GM23338 (cell line): ENCODE measurements around the gene FAM53B. TPM values are rescaled to one million over a fixed set of nuclear protein-coding genes. Genes with fewer than 3 reads are reported as not detected.

Experiments used
- ATAC-seq: fragments of 200-7000 bp; cut with Tn5 transposase; 3 replicates; pipeline ENCODE4 v1.9.1; 2020
- DNase-seq: peaks from one replicate; pipeline ENCODE4 v3.0.0-alpha.2; 2015; ENCODE audit warnings: low spot score
- H2AFZ ChIP-seq: fragments of 200-600 bp; sonication (generic); 2 replicates; pipeline ENCODE4 v1.8.0; 2016; ENCODE audit warnings: antibody characterized with exemption, mild to moderate bottlenecking, moderate library complexity
- H3F3A ChIP-seq: fragments of 200-600 bp; sonication (generic); replicated peaks from 2 replicates; pipeline ENCODE4 v1.8.0; 2017; ENCODE audit warnings: antibody characterized with exemption, mixed run types, low read depth
- H3K27ac ChIP-seq: fragments of 200-600 bp; sonication (generic); 2 replicates; pipeline ENCODE4 v1.6.1; 2016; ENCODE audit warnings: low read depth
- H3K27me3 ChIP-seq: fragments of 200-600 bp; sonication (generic); 2 replicates; pipeline ENCODE4 v1.8.0; 2016; ENCODE audit warnings: mild to moderate bottlenecking, mixed run types, moderate library complexity; ENCODE audit not compliant: insufficient read depth
- H3K36me3 ChIP-seq: fragments of 200-600 bp; sonication (generic); 2 replicates; pipeline ENCODE4 v1.8.0; 2016; ENCODE audit warnings: mild to moderate bottlenecking; ENCODE audit not compliant: insufficient read depth
- H3K4me1 ChIP-seq: fragments of 200-600 bp; sonication (generic); 2 replicates; pipeline ENCODE4 v1.8.0; 2016; ENCODE audit warnings: mild to moderate bottlenecking, moderate library complexity; ENCODE audit not compliant: insufficient read depth
- H3K4me2 ChIP-seq: fragments of 200-600 bp; sonication (generic); 2 replicates; pipeline ENCODE4 v1.7.1; 2017; ENCODE audit warnings: mixed run types
- H3K4me3 ChIP-seq: fragments of 200-600 bp; sonication (generic); 2 replicates; pipeline ENCODE4 v1.6.1; 2016; ENCODE audit warnings: mixed run types
- H3K79me2 ChIP-seq: fragments of 200-600 bp; sonication (generic); replicated peaks from 2 replicates; pipeline ENCODE4 v1.8.0; 2017; ENCODE audit warnings: mild to moderate bottlenecking; ENCODE audit not compliant: insufficient read depth
- H3K9me2 ChIP-seq: fragments of 200-600 bp; sonication (generic); 2 replicates; pipeline ENCODE4 v1.8.0; 2017; ENCODE audit not compliant: insufficient read depth
- H4K20me1 ChIP-seq: fragments of 200-600 bp; sonication (generic); replicated peaks from 2 replicates; pipeline ENCODE4 v1.8.0; 2017; ENCODE audit warnings: mild to moderate bottlenecking; ENCODE audit not compliant: insufficient read depth
- H3K27ac Mint-ChIP-seq: 2 replicates; pipeline ENCODE4 v1.8.0; 2020; ENCODE audit warnings: inconsistent platforms, mild to moderate bottlenecking, moderate library complexity, mixed read lengths
- H3K27me3 Mint-ChIP-seq: 3 replicates; pipeline ENCODE4 v1.8.0; 2022; ENCODE audit warnings: low read depth, mild to moderate bottlenecking, moderate library complexity, mixed read lengths, inconsistent platforms; ENCODE audit not compliant: insufficient read depth, poor library complexity
- H3K36me3 Mint-ChIP-seq: 3 replicates; pipeline ENCODE4 v1.8.0; 2021; ENCODE audit warnings: low read depth, mild to moderate bottlenecking, inconsistent platforms, moderate library complexity, mixed read lengths
- H3K4me1 Mint-ChIP-seq: 3 replicates; pipeline ENCODE4 v1.8.0; 2020; ENCODE audit warnings: mild to moderate bottlenecking, inconsistent platforms, mixed read lengths
- H3K4me3 Mint-ChIP-seq: 3 replicates; pipeline ENCODE4 v1.8.0; 2021; ENCODE audit warnings: moderate library complexity, mild to moderate bottlenecking, inconsistent platforms, mixed read lengths
- H3K9me3 Mint-ChIP-seq: 3 replicates; pipeline ENCODE4 v1.8.0; 2020; ENCODE audit warnings: moderate library complexity, mild to moderate bottlenecking, inconsistent platforms, mixed read lengths
- EZH2 ChIP-seq: fragments of 200-600 bp; sonication (generic); IDR thresholded peaks from one replicate; pipeline ENCODE4 v1.8.0; 2017; ENCODE audit warnings: antibody characterized with exemption, mild to moderate bottlenecking, low read depth; ENCODE audit not compliant: unreplicated experiment
- JUNB ChIP-seq: IDR thresholded peaks from one replicate; pipeline ENCODE4 v1.6.1; 2016; ENCODE audit warnings: antibody characterized with exemption; ENCODE audit not compliant: unreplicated experiment
- NANOG ChIP-seq: IDR thresholded peaks from 2 replicates; pipeline ENCODE4 v1.6.1; 2016; ENCODE audit warnings: antibody characterized with exemption, borderline replicate concordance
- POLR2AphosphoS5 ChIP-seq: IDR thresholded peaks from 2 replicates; pipeline ENCODE4 v1.6.1; 2016; ENCODE audit warnings: antibody characterized with exemption, low read depth
- STAT1 ChIP-seq: IDR thresholded peaks from one replicate; pipeline ENCODE4 v1.6.1; 2016; ENCODE audit warnings: antibody characterized with exemption; ENCODE audit not compliant: unreplicated experiment
- ZNF331 ChIP-seq: fragments of 250-450 bp; sonication (Bioruptor Pico); IDR thresholded peaks from 2 replicates; pipeline ENCODE4 v1.5.0; 2020; ENCODE audit warnings: low read depth, mild to moderate bottlenecking, moderate library complexity
- polyA plus RNA-seq: library from polyadenylated mRNA; unstranded; fragments of >200 nt; fragmentation: Nextera tagmentation; extraction: Ambion mirVana; gene quantifications from 2 replicates; pipeline ENCODE4 v1.2.1, GENCODE V29; 2016
- total RNA-seq: library from RNA; depleted of rRNA; stranded (reverse); fragments of >200 nt; shearing (Covaris generic); gene quantifications from 2 replicates; pipeline ENCODE4 v1.2.3, GENCODE V29; 2014
- TF ChIP-seq, protein P1 (sequence below): fragments of 250-450 bp; sonication (Bioruptor Pico); IDR thresholded peaks from 2 replicates; pipeline ENCODE4 v1.5.0; 2020; ENCODE audit warnings: mild to moderate bottlenecking, moderate library complexity
- TF ChIP-seq, protein P2 (sequence below): IDR thresholded peaks from one replicate; pipeline ENCODE4 v1.6.1; 2018; ENCODE audit warnings: antibody characterized with exemption; ENCODE audit not compliant: unreplicated experiment

FAM53B gene
- total and polyA plus RNA-seq, 2 experiments from 2014 or later, result 3.0 to 20.3 TPM

DNA sequence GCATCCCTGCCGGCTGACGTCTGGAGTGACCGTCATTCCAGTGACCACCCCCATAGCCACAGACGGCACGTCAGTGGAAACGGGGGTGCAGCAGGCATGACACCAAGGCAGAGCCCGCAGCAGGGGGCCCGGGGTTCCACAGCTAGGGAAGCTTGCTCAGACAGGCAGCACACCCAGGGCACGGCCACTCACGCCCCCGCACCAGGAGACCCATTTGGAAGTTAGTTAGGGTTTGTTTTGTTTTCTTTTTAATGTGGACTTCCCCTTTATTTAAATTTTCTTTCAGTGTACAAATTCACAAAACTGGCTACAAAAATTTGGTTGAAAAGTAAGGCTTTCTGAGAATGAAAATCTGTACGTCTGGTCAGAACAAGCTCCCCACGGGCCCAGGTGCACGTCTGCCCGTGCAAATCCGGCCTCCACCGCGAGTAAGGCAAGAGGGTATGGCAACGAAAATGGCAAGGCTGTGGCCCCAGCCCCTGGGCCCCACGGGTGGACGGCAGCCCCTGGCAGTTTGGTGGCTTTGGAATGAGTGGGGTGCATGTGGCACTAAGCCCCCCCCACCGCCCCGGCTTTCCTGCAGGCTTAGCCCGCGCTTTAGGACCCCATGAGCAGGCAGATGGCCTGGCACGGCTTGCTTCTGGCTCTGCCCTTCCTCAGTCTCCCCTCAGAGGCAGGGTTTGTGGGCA, 124.2 kb downstream of the FAM53B start (continued):
- TF ChIP-seq, protein P1, sequence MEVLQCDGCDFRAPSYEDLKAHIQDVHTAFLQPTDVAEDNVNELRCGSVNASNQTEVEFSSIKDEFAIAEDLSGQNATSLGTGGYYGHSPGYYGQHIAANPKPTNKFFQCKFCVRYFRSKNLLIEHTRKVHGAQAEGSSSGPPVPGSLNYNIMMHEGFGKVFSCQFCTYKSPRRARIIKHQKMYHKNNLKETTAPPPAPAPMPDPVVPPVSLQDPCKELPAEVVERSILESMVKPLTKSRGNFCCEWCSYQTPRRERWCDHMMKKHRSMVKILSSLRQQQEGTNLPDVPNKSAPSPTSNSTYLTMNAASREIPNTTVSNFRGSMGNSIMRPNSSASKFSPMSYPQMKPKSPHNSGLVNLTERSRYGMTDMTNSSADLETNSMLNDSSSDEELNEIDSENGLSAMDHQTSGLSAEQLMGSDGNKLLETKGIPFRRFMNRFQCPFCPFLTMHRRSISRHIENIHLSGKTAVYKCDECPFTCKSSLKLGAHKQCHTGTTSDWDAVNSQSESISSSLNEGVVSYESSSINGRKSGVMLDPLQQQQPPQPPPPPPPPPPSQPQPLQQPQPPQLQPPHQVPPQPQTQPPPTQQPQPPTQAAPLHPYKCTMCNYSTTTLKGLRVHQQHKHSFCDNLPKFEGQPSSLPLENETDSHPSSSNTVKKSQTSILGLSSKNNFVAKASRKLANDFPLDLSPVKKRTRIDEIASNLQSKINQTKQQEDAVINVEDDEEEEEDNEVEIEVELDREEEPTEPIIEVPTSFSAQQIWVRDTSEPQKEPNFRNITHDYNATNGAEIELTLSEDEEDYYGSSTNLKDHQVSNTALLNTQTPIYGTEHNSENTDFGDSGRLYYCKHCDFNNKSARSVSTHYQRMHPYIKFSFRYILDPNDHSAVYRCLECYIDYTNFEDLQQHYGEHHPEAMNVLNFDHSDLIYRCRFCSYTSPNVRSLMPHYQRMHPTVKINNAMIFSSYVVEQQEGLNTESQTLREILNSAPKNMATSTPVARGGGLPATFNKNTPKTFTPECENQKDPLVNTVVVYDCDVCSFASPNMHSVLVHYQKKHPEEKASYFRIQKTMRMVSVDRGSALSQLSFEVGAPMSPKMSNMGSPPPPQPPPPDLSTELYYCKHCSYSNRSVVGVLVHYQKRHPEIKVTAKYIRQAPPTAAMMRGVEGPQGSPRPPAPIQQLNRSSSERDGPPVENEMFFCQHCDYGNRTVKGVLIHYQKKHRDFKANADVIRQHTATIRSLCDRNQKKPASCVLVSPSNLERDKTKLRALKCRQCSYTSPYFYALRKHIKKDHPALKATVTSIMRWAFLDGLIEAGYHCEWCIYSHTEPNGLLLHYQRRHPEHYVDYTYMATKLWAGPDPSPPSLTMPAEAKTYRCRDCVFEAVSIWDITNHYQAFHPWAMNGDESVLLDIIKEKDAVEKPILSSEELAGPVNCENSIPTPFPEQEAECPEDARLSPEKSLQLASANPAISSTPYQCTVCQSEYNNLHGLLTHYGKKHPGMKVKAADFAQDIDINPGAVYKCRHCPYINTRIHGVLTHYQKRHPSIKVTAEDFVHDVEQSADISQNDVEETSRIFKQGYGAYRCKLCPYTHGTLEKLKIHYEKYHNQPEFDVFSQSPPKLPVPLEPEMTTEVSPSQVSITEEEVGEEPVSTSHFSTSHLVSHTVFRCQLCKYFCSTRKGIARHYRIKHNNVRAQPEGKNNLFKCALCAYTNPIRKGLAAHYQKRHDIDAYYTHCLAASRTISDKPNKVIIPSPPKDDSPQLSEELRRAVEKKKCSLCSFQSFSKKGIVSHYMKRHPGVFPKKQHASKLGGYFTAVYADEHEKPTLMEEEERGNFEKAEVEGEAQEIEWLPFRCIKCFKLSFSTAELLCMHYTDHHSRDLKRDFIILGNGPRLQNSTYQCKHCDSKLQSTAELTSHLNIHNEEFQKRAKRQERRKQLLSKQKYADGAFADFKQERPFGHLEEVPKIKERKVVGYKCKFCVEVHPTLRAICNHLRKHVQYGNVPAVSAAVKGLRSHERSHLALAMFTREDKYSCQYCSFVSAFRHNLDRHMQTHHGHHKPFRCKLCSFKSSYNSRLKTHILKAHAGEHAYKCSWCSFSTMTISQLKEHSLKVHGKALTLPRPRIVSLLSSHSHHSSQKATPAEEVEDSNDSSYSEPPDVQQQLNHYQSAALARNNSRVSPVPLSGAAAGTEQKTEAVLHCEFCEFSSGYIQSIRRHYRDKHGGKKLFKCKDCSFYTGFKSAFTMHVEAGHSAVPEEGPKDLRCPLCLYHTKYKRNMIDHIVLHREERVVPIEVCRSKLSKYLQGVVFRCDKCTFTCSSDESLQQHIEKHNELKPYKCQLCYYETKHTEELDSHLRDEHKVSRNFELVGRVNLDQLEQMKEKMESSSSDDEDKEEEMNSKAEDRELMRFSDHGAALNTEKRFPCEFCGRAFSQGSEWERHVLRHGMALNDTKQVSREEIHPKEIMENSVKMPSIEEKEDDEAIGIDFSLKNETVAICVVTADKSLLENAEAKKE (CRISPR knock-in tag), result no peak
- no peak for TF ChIP-seq EZH2
- no peak for TF ChIP-seq STAT1

DNA sequence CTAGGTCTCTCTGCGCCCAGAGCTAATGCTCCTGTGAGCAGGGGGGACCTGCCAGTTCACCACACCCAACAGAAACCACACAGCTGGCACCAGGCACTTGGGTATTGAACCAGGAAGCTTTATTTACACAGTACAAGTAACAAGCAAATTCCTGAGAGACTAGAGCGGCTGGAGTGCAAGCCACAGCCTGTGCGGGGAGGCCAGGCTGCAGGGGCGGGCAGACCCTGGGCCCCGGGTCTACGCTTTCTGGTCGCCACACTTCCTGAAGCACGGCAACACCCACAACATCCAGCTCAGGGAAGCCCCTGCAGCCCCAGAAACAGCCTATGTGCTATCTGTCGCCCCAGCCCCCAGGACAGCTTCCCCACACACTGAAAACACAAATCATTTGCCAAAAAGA, 125.0 kb downstream of the FAM53B start:
- no peak for ATAC-seq
- peaks cover 19% of the 10 kb centered on the region for H3K27me3 Mint-ChIP-seq
- Histone ChIP-seq H4K20me1 (no peaks in the 10 kb centered on the region), H3K9me2 (no peaks in the 10 kb centered on the region), H3K4me3 (no peak overlapping the region), H2AFZ (no peak overlapping the region), H3K36me3 (no peaks in the 10 kb centered on the region), H3K79me2 (no peaks in the 10 kb centered on the region), H3K4me2 (no peak overlapping the region), H3K27ac (peak overlapping the region; percentile 72; the same call in 1 of the 2 replicates), H3F3A (no peaks in the 10 kb centered on the region), H3K27me3 (no peaks in the 10 kb centered on the region), H3K4me1 (no peaks in the 10 kb centered on the region)
- no peaks in the 10 kb centered on the region; the same call in 2 of the 3 replicates for H3K36me3 Mint-ChIP-seq
- H3K9me3 Mint-ChIP-seq, result no peaks in the 10 kb centered on the region
- no peak overlapping the region for H3K4me3 Mint-ChIP-seq
- no peak for DNase-seq
- H3K4me1 Mint-ChIP-seq, result peaks cover 10% of the 10 kb centered on the region
- no peak overlapping the region for H3K27ac Mint-ChIP-seq
- TF ChIP-seq EZH2, result no peak
- TF ChIP-seq JUNB, result no peak
- no peak for TF ChIP-seq POLR2AphosphoS5
- TF ChIP-seq ZNF331 (CRISPR knock-in tag), result no peak
- TF ChIP-seq, protein P2, sequence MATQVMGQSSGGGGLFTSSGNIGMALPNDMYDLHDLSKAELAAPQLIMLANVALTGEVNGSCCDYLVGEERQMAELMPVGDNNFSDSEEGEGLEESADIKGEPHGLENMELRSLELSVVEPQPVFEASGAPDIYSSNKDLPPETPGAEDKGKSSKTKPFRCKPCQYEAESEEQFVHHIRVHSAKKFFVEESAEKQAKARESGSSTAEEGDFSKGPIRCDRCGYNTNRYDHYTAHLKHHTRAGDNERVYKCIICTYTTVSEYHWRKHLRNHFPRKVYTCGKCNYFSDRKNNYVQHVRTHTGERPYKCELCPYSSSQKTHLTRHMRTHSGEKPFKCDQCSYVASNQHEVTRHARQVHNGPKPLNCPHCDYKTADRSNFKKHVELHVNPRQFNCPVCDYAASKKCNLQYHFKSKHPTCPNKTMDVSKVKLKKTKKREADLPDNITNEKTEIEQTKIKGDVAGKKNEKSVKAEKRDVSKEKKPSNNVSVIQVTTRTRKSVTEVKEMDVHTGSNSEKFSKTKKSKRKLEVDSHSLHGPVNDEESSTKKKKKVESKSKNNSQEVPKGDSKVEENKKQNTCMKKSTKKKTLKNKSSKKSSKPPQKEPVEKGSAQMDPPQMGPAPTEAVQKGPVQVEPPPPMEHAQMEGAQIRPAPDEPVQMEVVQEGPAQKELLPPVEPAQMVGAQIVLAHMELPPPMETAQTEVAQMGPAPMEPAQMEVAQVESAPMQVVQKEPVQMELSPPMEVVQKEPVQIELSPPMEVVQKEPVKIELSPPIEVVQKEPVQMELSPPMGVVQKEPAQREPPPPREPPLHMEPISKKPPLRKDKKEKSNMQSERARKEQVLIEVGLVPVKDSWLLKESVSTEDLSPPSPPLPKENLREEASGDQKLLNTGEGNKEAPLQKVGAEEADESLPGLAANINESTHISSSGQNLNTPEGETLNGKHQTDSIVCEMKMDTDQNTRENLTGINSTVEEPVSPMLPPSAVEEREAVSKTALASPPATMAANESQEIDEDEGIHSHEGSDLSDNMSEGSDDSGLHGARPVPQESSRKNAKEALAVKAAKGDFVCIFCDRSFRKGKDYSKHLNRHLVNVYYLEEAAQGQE, result no peak
- no peak for TF ChIP-seq NANOG
